Keratinocyte (primary cell): ENCODE data around the gene OR13C5. TPM values are rescaled to one million over a fixed set of nuclear protein-coding genes. Genes with fewer than 3 reads are reported as not detected.

Source experiments
- DNase-seq: peaks from one replicate; pipeline ENCODE4 v3.0.0-alpha.2; 2011; ENCODE audit warnings: low read depth, missing footprints, low spot score
- FAIRE-seq: peaks from 2 replicates; lab custom pipeline; 2011; peaks lifted over from hg19 to GRCh38; lab: Jason Lieb, UNC
- H2AFZ ChIP-seq: 2 replicates; pipeline ENCODE4 v1.6.0; 2012; ENCODE audit warnings: low read length, control low read depth, inconsistent platforms; ENCODE audit not compliant: control insufficient read depth
- H3K27ac ChIP-seq: 2 replicates; pipeline ENCODE4 v1.5.1; 2011; ENCODE audit warnings: low read length; ENCODE audit not compliant: control insufficient read depth, insufficient read depth
- H3K27me3 ChIP-seq: 3 replicates; pipeline ENCODE4 v1.6.0; 2011; ENCODE audit warnings: low read length; ENCODE audit not compliant: control insufficient read depth, insufficient read depth; ENCODE audit errors: extremely low read depth
- H3K36me3 ChIP-seq, 2 experiments: 2 replicates in 1 of 2; 3 replicates in 1 of 2; pipeline ENCODE4 v1.5.1; 2011; ENCODE audit warnings: low read length in 2 of 2, mild to moderate bottlenecking in 1 of 2; ENCODE audit not compliant: control insufficient read depth in 2 of 2, insufficient read depth in 2 of 2; ENCODE audit errors: extremely low read depth in 1 of 2
- H3K4me1 ChIP-seq: 3 replicates; pipeline ENCODE4 v1.5.1; 2011; ENCODE audit warnings: low read length; ENCODE audit not compliant: control insufficient read depth, insufficient read depth; ENCODE audit errors: extremely low read depth
- H3K4me2 ChIP-seq: 3 replicates; pipeline ENCODE4 v1.6.0; 2011; ENCODE audit warnings: low read depth, low read length; ENCODE audit not compliant: control insufficient read depth, insufficient read depth; ENCODE audit errors: extremely low read depth
- H3K4me3 ChIP-seq, 3 experiments: fragments of 200-600 bp in 1 of 3; sonication (generic) in 1 of 3; 2 replicates in 2 of 3; 3 replicates in 1 of 3; pipeline ENCODE4 v1.5.1; 2011 to 2016; ENCODE audit warnings: low read length in 3 of 3, mild to moderate bottlenecking in 3 of 3, control low read depth in 2 of 3, inconsistent platforms in 1 of 3, low read depth in 1 of 3, mixed read lengths in 1 of 3, mixed run types in 1 of 3, moderate library complexity in 1 of 3; ENCODE audit not compliant: control insufficient read depth in 2 of 3, insufficient read depth in 2 of 3; ENCODE audit errors: extremely low read depth in 1 of 3
- H3K79me2 ChIP-seq: 2 replicates; pipeline ENCODE4 v1.6.0; 2012; ENCODE audit warnings: low read length; ENCODE audit not compliant: control insufficient read depth, insufficient read depth
- H3K9ac ChIP-seq: 3 replicates; pipeline ENCODE4 v1.6.0; 2011; ENCODE audit warnings: low read length; ENCODE audit not compliant: control insufficient read depth, insufficient read depth; ENCODE audit errors: extremely low read depth
- H3K9me1 ChIP-seq: 3 replicates; pipeline ENCODE4 v1.6.0; 2011; ENCODE audit warnings: low read length; ENCODE audit not compliant: control insufficient read depth, insufficient read depth; ENCODE audit errors: extremely low read depth
- H3K9me3 ChIP-seq: 2 replicates; pipeline ENCODE4 v1.5.1; 2012; ENCODE audit warnings: low read depth, low read length; ENCODE audit not compliant: control insufficient read depth
- H4K20me1 ChIP-seq: 3 replicates; pipeline ENCODE4 v1.6.0; 2011; ENCODE audit warnings: low read length; ENCODE audit not compliant: control insufficient read depth, insufficient read depth; ENCODE audit errors: extremely low read depth
- CTCF ChIP-seq, 3 experiments: IDR thresholded peaks in 1 of 3; conservative IDR thresholded peaks in 1 of 3; optimal IDR thresholded peaks in 1 of 3; 2 replicates in 2 of 3; 3 replicates in 1 of 3; pipeline versions ENCODE3 to v1.5.1; 2011; ENCODE audit warnings: low read length in 3 of 3, mild to moderate bottlenecking in 3 of 3, moderate library complexity in 2 of 3, control low read depth in 1 of 3, inconsistent platforms in 1 of 3; ENCODE audit not compliant: insufficient read depth in 2 of 3; ENCODE audit errors: extremely low read depth in 1 of 3
- EZH2 ChIP-seq: IDR thresholded peaks from one replicate; pipeline ENCODE4 v1.6.1; 2012; ENCODE audit warnings: inconsistent platforms, mild to moderate bottlenecking, low read length, moderate library complexity
- dilution Hi-C: fragments of 300-500 bp; cut with MboI; formaldehyde crosslinking; loops from one replicate; pipeline ENCODE4 v1.7.0; 2020; ENCODE audit warnings: low sequenced_read_pairs; ENCODE audit not compliant: extremely low pct_ligation_motif_present
- polyA plus RNA-seq, 5 experiments: library from polyadenylated mRNA; depleted of rRNA in 3 of 5; stranded (reverse) in 3 of 5; stranded (forward) in 1 of 5; unstranded in 1 of 5; fragments of >200 nt; gene quantifications; 1 replicate in 1 of 5; 2 replicates in 3 of 5; 3 replicates in 1 of 5; pipeline versions ENCODE4 v1.2.1 to v1.2.3, GENCODE V29; 2011 to 2012; ENCODE audit warnings: missing spikeins in 2 of 5, low read depth in 1 of 5, low replicate concordance in 1 of 5

The OR13C5 gene
- polyA plus RNA-seq, 1 donor (not counting 4 experiments of a cell fraction or from before 2014, with no cell fraction given) = not detected

DNA sequence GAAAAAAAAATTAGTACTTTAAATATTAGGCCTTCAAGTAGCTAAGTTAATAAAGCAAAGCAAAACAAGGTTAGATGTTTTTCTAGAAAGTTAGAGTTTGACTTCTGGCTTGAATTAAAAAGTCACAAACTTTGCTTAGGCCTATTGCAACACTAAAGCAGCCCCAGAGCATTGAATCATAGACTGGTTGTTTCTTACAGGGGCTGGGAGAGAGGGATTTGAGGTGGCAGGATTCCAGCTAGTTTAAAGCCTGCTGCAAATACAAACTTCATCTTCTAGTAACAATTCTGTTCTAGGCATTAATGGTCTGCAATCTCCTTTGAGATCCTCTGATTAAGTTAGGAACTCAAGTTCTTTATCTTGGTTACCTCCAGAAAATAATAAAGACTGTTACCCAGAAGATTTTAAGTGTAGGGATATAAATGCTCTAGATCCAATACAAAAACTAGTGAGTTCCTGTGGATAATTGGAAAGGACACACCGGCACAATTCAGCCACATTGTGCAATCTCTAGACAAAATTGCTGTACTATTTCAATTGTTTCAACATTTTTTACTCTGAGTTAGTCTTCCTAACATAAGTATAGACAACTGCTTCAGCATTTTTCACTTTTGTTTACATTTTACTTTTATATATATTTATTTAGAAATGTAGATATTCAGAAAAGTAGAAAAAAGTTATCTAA is 12.6 kb downstream of the OR13C5 start:
- H3K27me3 ChIP-seq = no peaks in the 10 kb centered on the region
- no peak for FAIRE-seq
- H4K20me1 ChIP-seq = no peaks in the 10 kb centered on the region
- no peaks in the 10 kb centered on the region for H3K9me1 ChIP-seq
- TF ChIP-seq CTCF (optimal IDR thresholded peaks at IDR 0.05 in 1 of 3, IDR thresholded peaks at IDR 0.05 in 1 of 3, conservative IDR thresholded peaks at IDR 0.05 in 1 of 3; ENCODE audit: extremely low read depth in 1 of 3, insufficient read depth in 2 of 3, low read length in 3 of 3) (no peak), EZH2 (no peak)
- no peak overlapping the region for H3K4me2 ChIP-seq
- DNase-seq = no peak
- H3K9ac ChIP-seq = no peak overlapping the region
- H3K27ac ChIP-seq = no peak overlapping the region
- H3K36me3 ChIP-seq = no peaks in the 10 kb centered on the region
- dilution Hi-C loops = no loop called here
- H3K4me1 ChIP-seq = no peaks in the 10 kb centered on the region
- H3K9me3 ChIP-seq = no peaks in the 10 kb centered on the region
- no peaks in the 10 kb centered on the region for H3K79me2 ChIP-seq
- no peak overlapping the region for H3K4me3 ChIP-seq
- no peak overlapping the region for H2AFZ ChIP-seq

DNA sequence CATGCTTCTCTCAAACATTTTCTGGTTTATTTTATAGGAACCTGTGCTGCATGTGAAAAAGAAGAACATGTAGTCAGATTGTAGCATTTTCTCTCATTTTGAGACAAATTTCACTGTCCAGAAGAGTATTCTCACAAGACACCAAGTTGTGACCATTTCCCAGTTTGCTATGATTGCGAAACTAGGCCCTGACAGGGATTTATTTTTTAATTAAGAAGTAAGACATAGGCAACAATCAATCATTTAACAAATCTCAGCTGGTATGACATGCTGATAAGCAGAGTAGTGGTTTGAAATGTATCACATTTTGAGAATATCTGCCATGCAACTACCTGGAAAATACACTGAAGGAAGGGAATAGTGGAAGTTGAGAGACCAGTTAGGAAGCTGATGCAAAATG is 18.7 kb downstream of the OR13C5 start:
- no peak for DNase-seq
- no peaks in the 10 kb centered on the region for H3K9me3 ChIP-seq
- H3K9me1 ChIP-seq = no peaks in the 10 kb centered on the region
- dilution Hi-C loops = no loop called here
- no peak overlapping the region for H3K9ac ChIP-seq
- no peaks in the 10 kb centered on the region for H3K79me2 ChIP-seq
- no peaks in the 10 kb centered on the region for H3K4me1 ChIP-seq
- H4K20me1 ChIP-seq = no peaks in the 10 kb centered on the region
- H2AFZ ChIP-seq = no peak overlapping the region
- H3K4me3 ChIP-seq = no peak overlapping the region
- no peak overlapping the region for H3K27ac ChIP-seq
- FAIRE-seq = no peak
- H3K4me2 ChIP-seq = no peak overlapping the region
- no peak for TF ChIP-seq EZH2
- TF ChIP-seq CTCF (optimal IDR thresholded peaks at IDR 0.05 in 1 of 3, IDR thresholded peaks at IDR 0.05 in 1 of 3, conservative IDR thresholded peaks at IDR 0.05 in 1 of 3; ENCODE audit: extremely low read depth in 1 of 3, insufficient read depth in 2 of 3, low read length in 3 of 3) = no peak
- H3K36me3 ChIP-seq = no peaks in the 10 kb centered on the region
- no peaks in the 10 kb centered on the region for H3K27me3 ChIP-seq
